ENCODE data around the gene KRTAP7-1. TPM values are rescaled to one million over a fixed set of nuclear protein-coding genes. Genes with fewer than 3 reads are reported as not detected.

The KRTAP7-1 gene, protein sequence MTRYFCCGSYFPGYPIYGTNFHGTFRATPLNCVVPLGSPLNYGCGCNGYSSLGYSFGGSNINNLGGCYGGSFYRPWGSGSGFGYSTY
- total RNA-seq = not detected
- long read RNA-seq = 0 reads

DNA sequence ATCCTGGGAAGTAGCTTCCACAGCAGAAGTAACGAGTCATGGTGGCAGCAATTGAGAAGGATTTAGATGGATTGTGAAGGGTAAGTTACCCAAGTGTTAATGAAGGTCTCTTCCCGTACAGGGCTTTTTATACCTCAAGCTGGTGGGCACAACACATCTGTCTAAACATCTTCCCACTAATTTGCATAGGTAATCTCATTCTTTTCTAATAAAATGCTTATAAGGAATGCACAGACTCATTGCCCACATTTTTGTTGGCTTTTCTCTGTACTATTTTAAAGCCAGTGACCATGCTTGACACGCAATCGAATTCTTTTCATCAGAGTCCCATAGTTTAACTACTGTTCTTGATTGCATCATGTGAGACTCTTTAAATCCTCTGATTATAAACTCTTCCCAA lies at the start of gene KRTAP7-1:
Gene KRTAP7-1, minus strand, starts transcription at position 101 of the 400 bp plus-strand sequence. Its CDS starts 61 bp downstream, at position 40.
- intact Hi-C loops (cut with DNase I, micrococcal nuclease) = no loop called here
- no peak for ATAC-seq
- DNase-seq = no peak

DNA sequence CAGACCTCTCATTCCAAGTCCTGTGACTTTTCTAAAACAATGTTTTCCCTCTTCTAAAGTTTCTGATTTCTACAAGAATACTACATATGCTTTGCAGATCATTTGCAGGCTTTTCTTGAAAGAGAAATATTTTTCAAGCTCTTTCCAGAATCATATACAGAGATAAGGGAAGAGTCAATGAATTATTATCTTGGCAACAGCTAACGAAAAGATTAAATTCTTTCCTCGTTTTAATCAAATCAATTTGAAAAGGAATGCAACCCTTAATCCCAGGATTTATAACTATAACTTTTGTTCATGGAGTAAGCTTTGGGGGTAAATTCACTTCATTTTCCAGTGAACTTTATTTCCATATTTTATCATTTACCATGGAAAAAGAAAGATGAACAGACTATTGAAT lies 45.0 kb upstream of the KRTAP7-1 start:
- no peak for DNase-seq
- no peak for ATAC-seq
- intact Hi-C loops (cut with DNase I, micrococcal nuclease) = no loop called here

DNA sequence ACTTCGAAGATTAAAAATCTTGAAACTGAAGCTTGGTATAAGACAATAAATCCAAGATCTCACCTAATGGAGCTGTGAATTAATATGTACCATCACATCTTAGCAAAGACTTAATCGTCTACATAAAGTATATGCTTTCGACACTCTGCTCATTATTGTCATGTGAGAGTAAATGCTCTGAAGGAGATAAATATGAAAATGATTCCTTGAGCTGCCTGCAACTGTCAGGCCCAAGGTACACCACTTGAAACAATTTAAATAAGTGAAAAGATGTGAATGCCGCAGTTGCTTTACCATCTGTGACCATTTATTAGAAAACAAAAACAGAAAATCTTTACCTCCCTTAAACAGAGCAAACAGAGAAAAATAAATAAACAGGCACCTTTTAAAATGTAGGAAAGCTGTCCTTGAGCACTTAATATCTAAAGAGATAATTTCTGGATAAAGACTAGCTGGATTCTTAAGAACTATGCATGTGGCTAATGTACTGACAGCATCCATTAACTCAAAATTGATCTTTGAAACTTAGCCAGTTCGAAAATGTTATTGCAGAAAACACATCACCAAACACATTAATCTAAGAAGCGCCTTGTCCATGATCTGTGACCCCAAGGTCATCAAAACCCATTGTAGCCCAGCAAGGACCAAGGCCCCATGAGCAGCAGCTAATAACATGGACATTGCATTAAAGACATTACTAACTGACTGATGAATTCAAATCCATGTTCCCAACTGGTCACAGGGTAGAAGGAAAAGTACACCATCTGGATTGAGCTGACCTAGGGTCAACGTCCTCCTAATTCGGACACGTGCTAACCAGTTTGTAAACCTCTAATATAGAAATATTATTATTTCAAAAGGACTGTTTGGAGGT lies 18.3 kb upstream of the KRTAP7-1 start:
- ATAC-seq = no peak
- intact Hi-C loops (cut with DNase I, micrococcal nuclease) = no loop called here
- DNase-seq = no peak

DNA sequence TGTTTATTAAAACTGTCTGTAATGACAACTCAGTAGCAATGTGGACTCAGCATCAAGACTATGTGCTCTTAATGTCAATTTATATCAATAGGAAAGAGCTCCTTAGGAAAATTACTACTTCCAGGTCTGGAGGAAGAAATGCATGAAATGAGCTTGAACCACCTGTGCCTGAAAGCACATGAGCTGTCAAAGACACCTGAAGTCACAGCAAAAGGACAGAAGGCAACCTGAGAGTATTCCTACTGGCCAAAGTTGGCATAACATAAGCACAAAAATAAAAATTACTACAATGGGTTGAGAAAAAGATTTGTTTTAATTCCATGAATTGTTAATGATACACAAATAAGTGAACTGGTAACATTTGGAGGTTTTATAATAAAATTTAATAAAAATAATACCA lies 13.4 kb upstream of the KRTAP7-1 start:
- intact Hi-C loops (cut with DNase I, micrococcal nuclease) = no loop called here
- ATAC-seq (no peak), DNase-seq (no peak)

DNA sequence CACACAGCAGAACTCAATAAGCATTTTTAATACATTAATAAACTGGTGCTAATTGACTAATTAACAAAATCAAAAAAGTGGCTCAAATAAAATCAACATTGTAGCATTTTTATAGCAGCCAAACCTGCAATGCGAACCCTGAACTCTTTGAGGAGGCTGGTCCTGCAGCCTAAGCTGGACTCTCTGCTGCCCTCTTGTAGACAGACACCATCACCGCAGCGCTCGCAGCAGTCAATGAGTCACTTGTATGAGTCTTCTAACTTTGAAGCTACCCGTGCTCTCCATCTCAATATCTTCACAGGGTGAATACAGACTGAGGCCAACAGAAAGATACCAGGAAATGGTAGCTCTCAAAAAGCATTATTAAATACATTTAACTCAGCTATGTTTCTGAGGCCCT lies 9.7 kb upstream of the KRTAP7-1 start:
- ATAC-seq (no peak), DNase-seq (no peak)
- intact Hi-C loops (cut with DNase I, micrococcal nuclease) = no loop called here

DNA sequence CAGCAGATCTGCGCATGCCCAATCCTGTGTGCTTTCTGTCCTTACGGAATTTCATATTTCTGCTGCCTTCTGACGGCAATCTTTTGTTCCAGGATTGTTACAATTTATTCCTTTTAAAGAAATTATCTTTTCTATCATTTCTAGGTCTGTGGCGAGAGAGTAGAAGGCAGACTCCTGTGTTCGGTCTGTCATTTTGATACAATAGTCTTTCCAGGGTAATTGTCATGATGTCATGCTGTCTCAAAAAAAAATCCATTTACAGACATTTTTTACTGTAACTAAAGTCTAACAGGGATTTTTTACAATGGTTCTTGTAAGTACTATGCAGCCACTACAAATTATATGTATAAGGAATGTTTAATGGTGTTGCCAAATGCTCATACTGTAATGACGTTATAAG lies 9.0 kb upstream of the KRTAP7-1 start:
- DNase-seq (no peak), ATAC-seq (no peak)
- intact Hi-C loops (cut with DNase I, micrococcal nuclease) = no loop called here

DNA sequence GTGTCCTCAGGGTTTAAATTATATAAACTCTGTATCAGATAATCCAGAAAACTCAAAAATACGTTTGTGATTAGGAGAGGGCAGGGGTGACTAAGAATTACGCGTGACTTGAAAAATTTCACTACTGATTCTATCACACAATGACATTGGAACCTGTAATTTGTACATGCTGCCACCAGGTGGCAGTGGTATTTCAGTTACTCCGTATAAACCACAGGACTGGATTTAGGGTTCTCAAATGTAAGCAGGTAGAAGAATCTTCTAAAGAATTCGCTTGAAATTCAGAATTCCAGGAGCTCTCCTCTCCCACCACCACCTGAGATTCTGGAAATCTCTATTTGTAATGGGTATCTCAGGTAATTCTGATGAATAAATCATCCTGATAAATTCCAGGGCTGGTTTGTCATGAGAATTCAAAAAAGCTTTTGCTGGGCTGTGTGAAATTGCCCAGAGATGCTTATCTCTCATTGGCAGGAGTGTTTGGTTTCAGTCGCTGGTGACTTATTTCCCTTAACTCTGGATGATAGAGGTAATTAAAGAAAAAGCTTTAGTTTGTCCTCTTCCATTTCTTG lies 1.7 kb upstream of the KRTAP7-1 start:
- ATAC-seq (no peak), DNase-seq (no peak)

DNA sequence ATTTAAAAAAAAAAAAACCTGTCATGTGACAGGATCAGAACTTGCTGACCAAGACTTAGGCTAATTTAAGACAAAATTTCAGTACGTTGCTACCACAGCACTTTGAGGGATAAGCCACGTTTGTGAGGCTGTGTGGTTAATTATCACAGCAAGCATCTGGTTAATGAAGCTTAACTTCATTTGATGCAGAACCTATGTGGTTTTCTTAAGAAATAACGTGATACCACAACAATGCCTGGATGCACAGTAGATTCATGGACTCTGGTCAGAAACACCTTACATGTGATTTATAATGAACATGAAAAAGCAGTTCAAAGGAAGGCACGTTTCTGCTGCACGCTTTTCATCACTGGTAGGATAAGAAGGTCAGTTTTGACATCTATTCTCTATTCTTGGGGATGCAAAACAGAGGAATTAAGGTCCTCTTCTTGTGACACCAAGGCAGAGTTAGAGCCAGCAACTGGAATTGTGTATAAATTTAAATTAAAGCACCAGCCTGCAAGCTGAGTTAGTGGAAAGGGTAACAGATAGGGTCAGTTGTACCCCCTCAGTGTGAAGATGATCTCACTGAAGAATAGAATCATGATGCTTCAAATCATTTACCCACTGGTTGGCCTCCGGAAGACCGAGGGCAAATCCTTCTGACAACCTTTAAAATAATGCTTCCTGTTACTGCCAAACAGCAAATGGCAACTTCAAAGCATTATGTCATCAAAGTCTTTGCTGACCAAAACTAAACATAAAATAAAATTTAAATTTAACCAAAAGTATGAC lies 10.5 kb downstream of the KRTAP7-1 start:
- DNase-seq (no peak), ATAC-seq (no peak)
- intact Hi-C loops (cut with DNase I, micrococcal nuclease) = loop anchor here in 1 of 2 donors (10.0 kb wide), 1 partner anchor 64 kb away; the partner anchor contains the start of gene KRTAP21-1

More for the DNA sequence above, 1.7 kb upstream of the KRTAP7-1 start:
- intact Hi-C loops (cut with DNase I, micrococcal nuclease) = no loop called here

DNA sequence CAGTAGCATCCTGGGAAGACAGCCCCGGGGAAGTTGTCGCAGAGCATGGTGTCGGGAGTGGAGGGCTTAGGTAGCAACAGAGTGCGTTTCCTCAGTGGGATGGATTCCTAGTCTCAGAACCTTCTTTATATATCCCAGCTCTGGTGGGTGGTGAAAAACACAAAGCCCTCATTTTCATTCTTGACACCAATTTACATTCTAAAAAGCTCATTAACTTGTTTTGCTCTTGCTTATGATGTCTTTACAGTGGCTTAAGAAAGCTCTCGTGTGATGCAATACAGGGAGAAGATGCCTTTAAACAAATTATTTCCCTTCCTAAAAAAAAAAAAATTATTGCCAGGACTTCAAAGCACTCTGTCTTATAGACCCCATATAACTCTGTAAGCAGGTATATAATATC lies 16.4 kb downstream of the KRTAP7-1 start, which contains the start of gene KRTAP8-1:
Gene KRTAP8-1, minus strand, starts transcription at position 101 of the 400 bp plus-strand sequence. Its CDS starts 54 bp downstream, at position 47.
- intact Hi-C loops (cut with DNase I, micrococcal nuclease) = loop anchor here in 1 of 2 donors (10.0 kb wide), 1 partner anchor 58 kb away; the partner anchor contains the start of gene KRTAP21-1

DNA sequence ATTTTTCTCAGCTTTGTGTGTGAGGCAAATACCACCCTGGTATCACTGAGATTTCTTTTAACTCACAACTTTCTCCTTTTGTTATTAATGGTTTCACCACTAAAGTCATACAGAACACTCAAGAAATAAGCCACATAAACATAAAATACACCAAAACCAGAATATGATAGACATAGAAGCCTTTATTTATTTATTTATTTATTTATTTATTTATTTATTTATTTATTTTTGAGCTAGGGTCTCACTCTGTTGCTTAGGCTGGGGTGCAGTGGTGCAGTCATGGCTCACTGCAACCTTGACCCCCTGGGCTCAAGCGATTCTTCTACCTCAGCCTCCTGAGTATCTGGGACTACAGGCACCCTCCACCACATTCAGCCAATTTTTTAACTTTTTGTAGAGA lies 29.0 kb downstream of the KRTAP7-1 start:
- ATAC-seq = no peak
- intact Hi-C loops (cut with DNase I, micrococcal nuclease) = no loop called here
- no peak for DNase-seq

More for the DNA sequence above, 16.4 kb downstream of the KRTAP7-1 start, which contains the start of gene KRTAP8-1:
- ATAC-seq = no peak
- DNase-seq = no peak

DNA sequence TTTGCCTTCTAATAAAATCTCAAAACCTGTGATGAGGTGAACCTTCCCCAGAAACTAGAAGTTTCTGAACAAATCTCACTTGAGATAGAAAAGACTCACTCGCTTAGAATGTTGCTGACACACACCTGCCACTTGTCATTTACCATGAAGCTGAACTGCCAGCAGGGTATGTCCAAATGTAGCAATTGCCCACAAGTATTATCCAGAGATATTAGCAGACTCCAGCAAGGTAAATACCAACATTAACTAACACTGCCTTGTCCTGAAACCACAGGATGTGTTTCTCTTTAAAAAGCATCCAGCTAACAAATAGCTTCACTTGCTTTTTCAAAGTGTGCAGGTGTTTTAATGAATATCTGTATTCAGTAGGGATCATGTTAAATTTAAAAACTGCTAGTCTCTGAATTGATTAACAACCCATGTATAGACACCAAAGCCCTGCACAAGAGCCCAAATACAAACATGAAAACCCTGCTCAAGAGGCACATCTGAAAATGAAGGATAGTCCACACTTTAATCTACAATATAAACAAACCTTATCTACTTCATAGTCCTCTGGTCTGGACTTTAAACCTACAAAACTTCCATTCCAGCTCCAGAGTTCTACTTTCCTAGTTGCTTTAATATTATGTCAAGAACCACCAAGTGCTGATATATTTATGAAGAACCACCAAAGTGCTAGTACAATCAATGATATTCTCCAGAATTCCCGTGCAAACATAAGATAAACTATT lies 35.8 kb downstream of the KRTAP7-1 start:
- intact Hi-C loops (cut with DNase I, micrococcal nuclease) = no loop called here
- DNase-seq (no peak), ATAC-seq (no peak)

DNA sequence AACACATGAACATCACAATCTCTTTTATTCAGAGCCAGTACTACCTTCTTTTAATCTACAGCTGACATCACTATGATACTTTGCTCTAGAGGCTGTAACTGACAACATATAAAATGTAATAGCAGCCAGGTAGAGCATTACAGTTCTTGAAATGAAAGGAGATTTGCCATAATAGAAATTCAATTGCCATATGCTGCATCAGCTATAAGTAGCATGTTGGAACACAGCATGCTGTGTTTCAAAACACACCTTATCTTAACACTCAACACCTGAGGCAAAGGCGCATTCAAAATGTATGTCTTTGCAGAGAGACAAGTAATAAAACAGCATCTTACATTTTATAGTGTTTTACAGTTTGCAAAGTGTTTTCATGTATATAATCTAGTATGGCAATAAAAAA lies 50.3 kb downstream of the KRTAP7-1 start:
- intact Hi-C loops (cut with DNase I, micrococcal nuclease) = no loop called here
- DNase-seq (no peak), ATAC-seq (no peak)

Other genes starting within 250 kb of the KRTAP7-1 start
- not detected for gene KRTAP22-2, start 239.4 kb downstream of the KRTAP7-1 start, total RNA-seq
- gene KRTAP6-3, start 237.3 kb downstream of the KRTAP7-1 start, total RNA-seq = not detected
- not detected for gene KRTAP6-2, start 230.9 kb downstream of the KRTAP7-1 start, total RNA-seq
- not detected for gene KRTAP22-1, start 228.7 kb downstream of the KRTAP7-1 start, total RNA-seq
- not detected for gene KRTAP6-1, start 215.8 kb downstream of the KRTAP7-1 start, total RNA-seq
- gene KRTAP20-1, start 213.3 kb downstream of the KRTAP7-1 start, total RNA-seq = not detected
- gene KRTAP20-4, start 209.1 kb downstream of the KRTAP7-1 start, total RNA-seq = not detected
- gene KRTAP20-2, start 194.6 kb downstream of the KRTAP7-1 start, total RNA-seq = not detected
- gene KRTAP20-3, start 186.9 kb downstream of the KRTAP7-1 start, total RNA-seq = not detected
- not detected for gene KRTAP21-3, start 111.0 kb downstream of the KRTAP7-1 start, total RNA-seq
- not detected for gene KRTAP21-2, start 82.5 kb downstream of the KRTAP7-1 start, total RNA-seq
- not detected for gene KRTAP21-1, start 74.3 kb downstream of the KRTAP7-1 start, total RNA-seq
- gene KRTAP8-1, start 16.5 kb downstream of the KRTAP7-1 start, total RNA-seq = not detected
- not detected for gene KRTAP11-1, start 51.8 kb upstream of the KRTAP7-1 start, total RNA-seq
- not detected for gene KRTAP19-8, start 208.7 kb upstream of the KRTAP7-1 start, total RNA-seq